Activated CD8-positive, alpha-beta memory T cell treated with anti-CD3 and anti-CD28 coated beads, Interleukin-2, amount 10 ng/mL, durations not matched to agents 7 days and 5 days (primary cell): Measurements from ENCODE around the gene PRELID2. TPM values are rescaled to one million over a fixed set of nuclear protein-coding genes. Genes with fewer than 3 reads are reported as not detected.

Experiments
- ATAC-seq: fragments of 150-1000 bp; cut with Tn5 transposase; one replicate; pipeline ENCODE4 v1.10.0; 2021; ENCODE audit warnings: moderate library complexity
- CTCF ChIA-PET: fragments of 350-600 bp; sonication (Branson Sonifier 250); formaldehyde crosslinking; loops from one replicate; lab custom pipeline; 2021; ENCODE audit warnings: antibody characterized with exemption; lab: Charles Lee
- DNase-seq: peaks from one replicate; pipeline ENCODE4 v3.0.0-alpha.2; 2020
- H3K27ac Mint-ChIP-seq: one replicate; pipeline ENCODE4 v1.8.0; 2021; ENCODE audit warnings: mild to moderate bottlenecking, mixed read lengths
- H3K27me3 Mint-ChIP-seq: one replicate; pipeline ENCODE4 v1.8.0; 2021; ENCODE audit warnings: mixed read lengths
- H3K36me3 Mint-ChIP-seq: one replicate; pipeline ENCODE4 v1.8.0; 2021; ENCODE audit warnings: mild to moderate bottlenecking, mixed read lengths
- H3K4me1 Mint-ChIP-seq: one replicate; pipeline ENCODE4 v1.8.0; 2021; ENCODE audit warnings: mixed read lengths
- H3K4me3 Mint-ChIP-seq: one replicate; pipeline ENCODE4 v1.8.0; 2021; ENCODE audit warnings: mild to moderate bottlenecking, moderate library complexity, mixed read lengths
- H3K9me3 Mint-ChIP-seq: one replicate; pipeline ENCODE4 v1.8.0; 2022; ENCODE audit warnings: low read depth, mixed read lengths
- total RNA-seq, 2 experiments: library from RNA; stranded (reverse); gene quantifications; one replicate each; pipeline ENCODE4 v1.2.3, GENCODE V29; 2021

PRELID2 gene
- total RNA-seq, 2 experiments from 2014 or later = 2.2 to 2.3 TPM

GRCh38 chr5:145833631-145834200 lies 1.4 kb downstream of the PRELID2 start:
- ATAC-seq (no peak), DNase-seq (no peak)
- no peaks in the 10 kb centered on the region for H3K36me3 Mint-ChIP-seq
- CTCF ChIA-PET = interaction anchor here (2.5 kb wide), 1 partner anchor 8 kb away, joined by 14 read pairs; no protein-coding TSS in a partner anchor
- no peak overlapping the region for H3K4me3 Mint-ChIP-seq
- peaks cover 26% of the 10 kb centered on the region for H3K4me1 Mint-ChIP-seq
- peaks cover 30% of the 10 kb centered on the region for H3K27me3 Mint-ChIP-seq
- no peaks in the 10 kb centered on the region for H3K9me3 Mint-ChIP-seq
- H3K27ac Mint-ChIP-seq = no peak overlapping the region

GRCh38 chr5:145830594-145830993 lies 4.5 kb downstream of the PRELID2 start:
- no peak overlapping the region for H3K27ac Mint-ChIP-seq
- CTCF ChIA-PET = no interaction called here
- H3K4me1 Mint-ChIP-seq = peaks cover 19% of the 10 kb centered on the region
- no peaks in the 10 kb centered on the region for H3K9me3 Mint-ChIP-seq
- H3K27me3 Mint-ChIP-seq = peaks cover 20% of the 10 kb centered on the region
- ATAC-seq = no peak
- DNase-seq = no peak
- no peaks in the 10 kb centered on the region for H3K36me3 Mint-ChIP-seq
- no peak overlapping the region for H3K4me3 Mint-ChIP-seq

GRCh38 chr5:145829708-145830361 lies 5.3 kb downstream of the PRELID2 start:
- Mint-ChIP-seq H3K9me3 (no peaks in the 10 kb centered on the region), H3K27ac (no peak overlapping the region), H3K36me3 (no peaks in the 10 kb centered on the region), H3K4me1 (peaks cover 17% of the 10 kb centered on the region), H3K4me3 (no peak overlapping the region), H3K27me3 (peaks cover 19% of the 10 kb centered on the region)
- CTCF ChIA-PET = no interaction called here
- no peak for ATAC-seq
- DNase-seq = no peak

- no peak for DNase-seq
- Mint-ChIP-seq H3K27me3 (peaks cover 8% of the 10 kb centered on the region), H3K36me3 (no peaks in the 10 kb centered on the region), H3K27ac (no peak overlapping the region), H3K4me3 (no peak overlapping the region), H3K9me3 (no peaks in the 10 kb centered on the region), H3K4me1 (peaks cover 13% of the 10 kb centered on the region)
- CTCF ChIA-PET = interaction anchor here (1.8 to 2.7 kb wide), 3 partner anchors 15 to 1623 kb away, joined by 5 to 16 read pairs (median 6); no protein-coding TSS in a partner anchor
- no peak for ATAC-seq
These were observed 8.1 kb downstream of the PRELID2 start for GRCh38 chr5:145826895-145827674.

GRCh38 chr5:145825751-145826180 lies 9.4 kb downstream of the PRELID2 start:
- no peak for DNase-seq
- Mint-ChIP-seq H3K36me3 (no peaks in the 10 kb centered on the region), H3K4me1 (peaks cover 8% of the 10 kb centered on the region), H3K9me3 (no peaks in the 10 kb centered on the region), H3K27ac (no peak overlapping the region), H3K27me3 (peaks cover 6% of the 10 kb centered on the region), H3K4me3 (no peak overlapping the region)
- no peak for ATAC-seq
- CTCF ChIA-PET = interaction anchor here (1.0 to 2.7 kb wide), 7 partner anchors 9 to 1622 kb away, joined by 3 to 16 read pairs (median 5); partner anchors contain the start of gene PRELID2

GRCh38 chr5:145824040-145824439 lies 11.1 kb downstream of the PRELID2 start:
- no peak for ATAC-seq
- DNase-seq = no peak
- CTCF ChIA-PET = interaction anchor here (0.7 to 1.2 kb wide), 2 partner anchors 112 to 142 kb away, joined by 3 to 4 read pairs; no protein-coding TSS in a partner anchor
- Mint-ChIP-seq H3K27me3 (no peaks in the 10 kb centered on the region), H3K27ac (no peak overlapping the region), H3K4me3 (no peak overlapping the region), H3K4me1 (no peaks in the 10 kb centered on the region), H3K36me3 (no peaks in the 10 kb centered on the region), H3K9me3 (no peaks in the 10 kb centered on the region)

- H3K36me3 Mint-ChIP-seq = no peaks in the 10 kb centered on the region
- no peaks in the 10 kb centered on the region for H3K27me3 Mint-ChIP-seq
- no peak overlapping the region for H3K27ac Mint-ChIP-seq
- H3K4me3 Mint-ChIP-seq = no peak overlapping the region
- DNase-seq (no peak), ATAC-seq (no peak)
- CTCF ChIA-PET = no interaction called here
- H3K9me3 Mint-ChIP-seq = no peaks in the 10 kb centered on the region
- no peaks in the 10 kb centered on the region for H3K4me1 Mint-ChIP-seq
These were observed 16.5 kb downstream of the PRELID2 start for GRCh38 chr5:145818604-145819003.

GRCh38 chr5:145812877-145813276 lies 22.3 kb downstream of the PRELID2 start:
- H3K27me3 Mint-ChIP-seq = no peaks in the 10 kb centered on the region
- H3K27ac Mint-ChIP-seq = no peak overlapping the region
- no peaks in the 10 kb centered on the region for H3K4me1 Mint-ChIP-seq
- no peaks in the 10 kb centered on the region for H3K36me3 Mint-ChIP-seq
- ATAC-seq (no peak), DNase-seq (no peak)
- CTCF ChIA-PET = interaction anchor here (1.6 kb wide), 1 partner anchor 15 kb away, joined by 5 read pairs; no protein-coding TSS in a partner anchor
- H3K9me3 Mint-ChIP-seq = no peaks in the 10 kb centered on the region
- H3K4me3 Mint-ChIP-seq = no peak overlapping the region

GRCh38 chr5:145811834-145812625 lies 23.1 kb downstream of the PRELID2 start:
- DNase-seq = no peak
- no peaks in the 10 kb centered on the region for H3K4me1 Mint-ChIP-seq
- H3K9me3 Mint-ChIP-seq = no peaks in the 10 kb centered on the region
- no peaks in the 10 kb centered on the region for H3K27me3 Mint-ChIP-seq
- no peak overlapping the region for H3K27ac Mint-ChIP-seq
- CTCF ChIA-PET = interaction anchor here (1.6 kb wide), 1 partner anchor 16 kb away, joined by 5 read pairs; no protein-coding TSS in a partner anchor
- no peak for ATAC-seq
- H3K36me3 Mint-ChIP-seq = no peaks in the 10 kb centered on the region
- no peak overlapping the region for H3K4me3 Mint-ChIP-seq

- H3K27ac Mint-ChIP-seq = no peak overlapping the region
- no peak for ATAC-seq
- no peaks in the 10 kb centered on the region for H3K36me3 Mint-ChIP-seq
- no peaks in the 10 kb centered on the region for H3K4me1 Mint-ChIP-seq
- DNase-seq = no peak
- CTCF ChIA-PET = interaction anchor here (1.8 kb wide), 1 partner anchor 18 kb away, joined by 5 read pairs; no protein-coding TSS in a partner anchor
- H3K4me3 Mint-ChIP-seq = no peak overlapping the region
- no peaks in the 10 kb centered on the region for H3K27me3 Mint-ChIP-seq
- H3K9me3 Mint-ChIP-seq = no peaks in the 10 kb centered on the region
These were observed 28.2 kb downstream of the PRELID2 start for GRCh38 chr5:145806923-145807322.

GRCh38 chr5:145805819-145806218 lies 29.3 kb downstream of the PRELID2 start:
- no peak for DNase-seq
- H3K4me1 Mint-ChIP-seq = no peaks in the 10 kb centered on the region
- H3K36me3 Mint-ChIP-seq = no peaks in the 10 kb centered on the region
- H3K27me3 Mint-ChIP-seq = no peaks in the 10 kb centered on the region
- no peak for ATAC-seq
- no peak overlapping the region for H3K4me3 Mint-ChIP-seq
- CTCF ChIA-PET = interaction anchor here (1.8 kb wide), 1 partner anchor 20 kb away, joined by 5 read pairs; no protein-coding TSS in a partner anchor
- no peak overlapping the region for H3K27ac Mint-ChIP-seq
- no peaks in the 10 kb centered on the region for H3K9me3 Mint-ChIP-seq

- Mint-ChIP-seq H3K4me1 (no peaks in the 10 kb centered on the region), H3K4me3 (no peak overlapping the region), H3K9me3 (no peaks in the 10 kb centered on the region), H3K36me3 (no peaks in the 10 kb centered on the region), H3K27ac (no peak overlapping the region), H3K27me3 (no peaks in the 10 kb centered on the region)
- CTCF ChIA-PET = interaction anchor here (0.6 kb wide), 1 partner anchor 209 kb away, joined by 3 read pairs; no protein-coding TSS in a partner anchor
- ATAC-seq = no peak
- no peak for DNase-seq
These were observed 30.4 kb downstream of the PRELID2 start for GRCh38 chr5:145804701-145805100.
